Measurements from ENCODE around the gene MTMR2.
"Not testable (repeated sequence)": the region's sequence is repeated elsewhere in the genome, so short reads cannot be mapped to it uniquely, and the experiment has no call there.

DNA sequence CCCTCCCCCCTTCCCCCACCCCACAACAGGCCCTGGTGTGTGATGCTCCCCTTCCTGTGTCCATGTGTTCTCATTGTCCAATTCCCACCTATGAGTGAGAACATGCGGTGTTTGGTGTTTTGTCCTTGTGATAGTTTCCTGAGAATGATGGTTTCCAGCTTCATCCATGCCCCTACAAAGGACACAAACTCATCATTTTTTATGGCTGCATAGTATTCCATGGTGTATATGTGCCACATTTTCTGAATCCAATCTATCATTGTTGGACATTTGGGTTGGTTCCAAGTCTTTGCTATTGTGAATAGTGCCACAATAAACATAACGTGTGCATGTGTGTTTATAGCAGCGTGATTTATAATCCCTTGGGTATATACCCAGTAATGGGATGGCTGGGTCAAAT is 53.0 kb downstream of the MTMR2 start:
- TF ChIP-seq, protein P1, sequence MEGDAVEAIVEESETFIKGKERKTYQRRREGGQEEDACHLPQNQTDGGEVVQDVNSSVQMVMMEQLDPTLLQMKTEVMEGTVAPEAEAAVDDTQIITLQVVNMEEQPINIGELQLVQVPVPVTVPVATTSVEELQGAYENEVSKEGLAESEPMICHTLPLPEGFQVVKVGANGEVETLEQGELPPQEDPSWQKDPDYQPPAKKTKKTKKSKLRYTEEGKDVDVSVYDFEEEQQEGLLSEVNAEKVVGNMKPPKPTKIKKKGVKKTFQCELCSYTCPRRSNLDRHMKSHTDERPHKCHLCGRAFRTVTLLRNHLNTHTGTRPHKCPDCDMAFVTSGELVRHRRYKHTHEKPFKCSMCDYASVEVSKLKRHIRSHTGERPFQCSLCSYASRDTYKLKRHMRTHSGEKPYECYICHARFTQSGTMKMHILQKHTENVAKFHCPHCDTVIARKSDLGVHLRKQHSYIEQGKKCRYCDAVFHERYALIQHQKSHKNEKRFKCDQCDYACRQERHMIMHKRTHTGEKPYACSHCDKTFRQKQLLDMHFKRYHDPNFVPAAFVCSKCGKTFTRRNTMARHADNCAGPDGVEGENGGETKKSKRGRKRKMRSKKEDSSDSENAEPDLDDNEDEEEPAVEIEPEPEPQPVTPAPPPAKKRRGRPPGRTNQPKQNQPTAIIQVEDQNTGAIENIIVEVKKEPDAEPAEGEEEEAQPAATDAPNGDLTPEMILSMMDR (IDR thresholded peaks at IDR 0.05; ENCODE audit: insufficient read depth, low read length), result not testable (repeated sequence)
- TF ChIP-seq, protein P2, sequence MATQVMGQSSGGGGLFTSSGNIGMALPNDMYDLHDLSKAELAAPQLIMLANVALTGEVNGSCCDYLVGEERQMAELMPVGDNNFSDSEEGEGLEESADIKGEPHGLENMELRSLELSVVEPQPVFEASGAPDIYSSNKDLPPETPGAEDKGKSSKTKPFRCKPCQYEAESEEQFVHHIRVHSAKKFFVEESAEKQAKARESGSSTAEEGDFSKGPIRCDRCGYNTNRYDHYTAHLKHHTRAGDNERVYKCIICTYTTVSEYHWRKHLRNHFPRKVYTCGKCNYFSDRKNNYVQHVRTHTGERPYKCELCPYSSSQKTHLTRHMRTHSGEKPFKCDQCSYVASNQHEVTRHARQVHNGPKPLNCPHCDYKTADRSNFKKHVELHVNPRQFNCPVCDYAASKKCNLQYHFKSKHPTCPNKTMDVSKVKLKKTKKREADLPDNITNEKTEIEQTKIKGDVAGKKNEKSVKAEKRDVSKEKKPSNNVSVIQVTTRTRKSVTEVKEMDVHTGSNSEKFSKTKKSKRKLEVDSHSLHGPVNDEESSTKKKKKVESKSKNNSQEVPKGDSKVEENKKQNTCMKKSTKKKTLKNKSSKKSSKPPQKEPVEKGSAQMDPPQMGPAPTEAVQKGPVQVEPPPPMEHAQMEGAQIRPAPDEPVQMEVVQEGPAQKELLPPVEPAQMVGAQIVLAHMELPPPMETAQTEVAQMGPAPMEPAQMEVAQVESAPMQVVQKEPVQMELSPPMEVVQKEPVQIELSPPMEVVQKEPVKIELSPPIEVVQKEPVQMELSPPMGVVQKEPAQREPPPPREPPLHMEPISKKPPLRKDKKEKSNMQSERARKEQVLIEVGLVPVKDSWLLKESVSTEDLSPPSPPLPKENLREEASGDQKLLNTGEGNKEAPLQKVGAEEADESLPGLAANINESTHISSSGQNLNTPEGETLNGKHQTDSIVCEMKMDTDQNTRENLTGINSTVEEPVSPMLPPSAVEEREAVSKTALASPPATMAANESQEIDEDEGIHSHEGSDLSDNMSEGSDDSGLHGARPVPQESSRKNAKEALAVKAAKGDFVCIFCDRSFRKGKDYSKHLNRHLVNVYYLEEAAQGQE (IDR thresholded peaks at IDR 0.05; ENCODE audit: insufficient replicate concordance, low read depth), result not testable (repeated sequence)
- TF ChIP-seq POLR2AphosphoS5 (IDR thresholded peaks at IDR 0.05; ENCODE audit: low read depth); GABPA (IDR thresholded peaks at IDR 0.05; ENCODE audit: low read depth); SPI1 (IDR thresholded peaks at IDR 0.05; ENCODE audit: borderline replicate concordance, low read depth): not testable (repeated sequence)
